ENCODE results near the gene RAB11FIP4. TPM values are rescaled to one million over a fixed set of nuclear protein-coding genes. Genes with fewer than 3 reads are reported as not detected.

The RAB11FIP4 gene
- total RNA-seq, 3 donors from 2014 or later (not counting 1 experiment from before 2014, with no cell fraction given), result 81.4 to 121 (median 102) TPM

GRCh38 chr17:31357091-31357490 is 34.4 kb upstream of the RAB11FIP4 start:
- WGBS (ENCODE audit: insufficient coverage), result 91% methylated on average over 2 of the region's 2 CpGs
- no peak for TF ChIP-seq CTCF (IDR thresholded peaks at IDR 0.05)
- Histone ChIP-seq H3K4me1 (ENCODE audit: control insufficient read depth, insufficient read depth, low read length) (no peaks in the 10 kb centered on the region), H3K9me3 (ENCODE audit: control insufficient read depth, insufficient read depth, low read length) (no peaks in the 10 kb centered on the region), H3K36me3 (ENCODE audit: control insufficient read depth, insufficient read depth, low read length) (peaks cover 59% of the 10 kb centered on the region), H3K4me3 (ENCODE audit: low read length) (no peak overlapping the region), H3K27ac (ENCODE audit: low read length) (no peak overlapping the region), H3K27me3 (ENCODE audit: control insufficient read depth, insufficient read depth, low read length) (no peaks in the 10 kb centered on the region)
- Mint-ChIP-seq H3K36me3 (peaks cover 23% of the 10 kb centered on the region), H3K4me3 (no peak overlapping the region), H3K9me3 (no peaks in the 10 kb centered on the region), H3K4me1 (no peaks in the 10 kb centered on the region), H3K27ac (no peak overlapping the region), H3K27me3 (ENCODE audit: low read depth in 2 of 2) (no peaks in the 10 kb centered on the region)
- intact Hi-C loops (cut with micrococcal nuclease), result no loop called here
- no peak for ATAC-seq
- DNase-seq, result no peak

GRCh38 chr17:31357839-31358394 is 33.6 kb upstream of the RAB11FIP4 start:
- intact Hi-C loops (cut with micrococcal nuclease), result no loop called here
- no peak overlapping the region for H3K4me3 ChIP-seq (ENCODE audit: low read length)
- peaks cover 51% of the 10 kb centered on the region for H3K36me3 ChIP-seq (ENCODE audit: control insufficient read depth, insufficient read depth, low read length)
- H3K4me1 Mint-ChIP-seq, result peaks cover 0 to 5% of the 10 kb centered on the region in 2 donors
- H3K27ac Mint-ChIP-seq, result no peak overlapping the region
- H3K36me3 Mint-ChIP-seq, result peaks cover 23% of the 10 kb centered on the region
- no peak overlapping the region for H3K4me3 Mint-ChIP-seq
- no peak for TF ChIP-seq CTCF (IDR thresholded peaks at IDR 0.05)
- no peaks in the 10 kb centered on the region for H3K9me3 ChIP-seq (ENCODE audit: control insufficient read depth, insufficient read depth, low read length)
- H3K27ac ChIP-seq (ENCODE audit: low read length), result no peak overlapping the region
- H3K9me3 Mint-ChIP-seq, result no peaks in the 10 kb centered on the region
- no peaks in the 10 kb centered on the region for H3K27me3 Mint-ChIP-seq (ENCODE audit: low read depth in 2 of 2)
- DNase-seq (no peak), ATAC-seq (no peak)
- no peaks in the 10 kb centered on the region for H3K4me1 ChIP-seq (ENCODE audit: control insufficient read depth, insufficient read depth, low read length)
- 94% methylated on average over 2 of the region's 3 CpGs for WGBS (ENCODE audit: insufficient coverage)
- H3K27me3 ChIP-seq (ENCODE audit: control insufficient read depth, insufficient read depth, low read length), result no peaks in the 10 kb centered on the region

- ATAC-seq, result no peak
- no peak overlapping the region for H3K4me3 ChIP-seq (ENCODE audit: low read length)
- TF ChIP-seq CTCF (IDR thresholded peaks at IDR 0.05), result no peak
- H3K4me1 Mint-ChIP-seq, result peaks cover 0 to 5% of the 10 kb centered on the region in 2 donors
- H3K4me1 ChIP-seq (ENCODE audit: control insufficient read depth, insufficient read depth, low read length), result no peaks in the 10 kb centered on the region
- H3K4me3 Mint-ChIP-seq, result no peak overlapping the region
- H3K27ac Mint-ChIP-seq, result no peak overlapping the region
- no peaks in the 10 kb centered on the region for H3K9me3 Mint-ChIP-seq
- no peak overlapping the region for H3K27ac ChIP-seq (ENCODE audit: low read length)
- WGBS (ENCODE audit: insufficient coverage), result 98% methylated on average over 6 of the region's 6 CpGs
- peaks cover 23% of the 10 kb centered on the region for H3K36me3 ChIP-seq (ENCODE audit: control insufficient read depth, insufficient read depth, low read length)
- H3K27me3 ChIP-seq (ENCODE audit: control insufficient read depth, insufficient read depth, low read length), result no peaks in the 10 kb centered on the region
- intact Hi-C loops (cut with micrococcal nuclease), result no loop called here
- H3K36me3 Mint-ChIP-seq, result no peaks in the 10 kb centered on the region
- no peak for DNase-seq
- no peaks in the 10 kb centered on the region for H3K27me3 Mint-ChIP-seq (ENCODE audit: low read depth in 2 of 2)
- H3K9me3 ChIP-seq (ENCODE audit: control insufficient read depth, insufficient read depth, low read length), result no peaks in the 10 kb centered on the region
These were observed 27.5 kb upstream of the RAB11FIP4 start for GRCh38 chr17:31364012-31364411.

GRCh38 chr17:31366088-31366487 is 25.4 kb upstream of the RAB11FIP4 start:
- 100% methylated on average over 4 of the region's 4 CpGs for WGBS (ENCODE audit: insufficient coverage)
- no peaks in the 10 kb centered on the region for H3K36me3 Mint-ChIP-seq
- intact Hi-C loops (cut with micrococcal nuclease), result no loop called here

More at GRCh38 chr17:31366088-31366487, 25.4 kb upstream of the RAB11FIP4 start:
- no peaks in the 10 kb centered on the region for H3K9me3 ChIP-seq (ENCODE audit: control insufficient read depth, insufficient read depth, low read length)
- no peaks in the 10 kb centered on the region for H3K4me1 ChIP-seq (ENCODE audit: control insufficient read depth, insufficient read depth, low read length)
- DNase-seq, result no peak
- peaks cover 9% of the 10 kb centered on the region for H3K36me3 ChIP-seq (ENCODE audit: control insufficient read depth, insufficient read depth, low read length)
- Mint-ChIP-seq H3K9me3 (no peaks in the 10 kb centered on the region), H3K27me3 (ENCODE audit: low read depth in 2 of 2) (no peaks in the 10 kb centered on the region), H3K4me1 (peaks cover 0 to 5% of the 10 kb centered on the region in 2 donors), H3K4me3 (no peak overlapping the region), H3K27ac (no peak overlapping the region)
- H3K4me3 ChIP-seq (ENCODE audit: low read length), result no peak overlapping the region
- TF ChIP-seq CTCF (IDR thresholded peaks at IDR 0.05), result no peak
- H3K27ac ChIP-seq (ENCODE audit: low read length), result no peak overlapping the region
- no peaks in the 10 kb centered on the region for H3K27me3 ChIP-seq (ENCODE audit: control insufficient read depth, insufficient read depth, low read length)
- no peak for ATAC-seq

All from natural killer cell (primary cell).